DND-41 (cell line): ENCODE data around the gene MYT1.

Source experiments
- ATAC-seq: fragments of 200-7000 bp; cut with Tn5 transposase; 3 replicates; pipeline ENCODE4 v1.9.1; 2021; ENCODE audit warnings: low read depth; ENCODE audit not compliant: insufficient read depth
- DNase-seq: peaks from one replicate; pipeline ENCODE4 v3.0.0-alpha.2; 2020
- H2AFZ ChIP-seq: 2 replicates; pipeline ENCODE4 v1.6.0; 2012; ENCODE audit warnings: low read depth, low read length
- H3K27ac ChIP-seq: 2 replicates; pipeline ENCODE4 v1.5.1; 2012; ENCODE audit warnings: low read length, inconsistent platforms
- H3K27me3 ChIP-seq: fragments of 200-600 bp; sonication (generic); 2 replicates; pipeline ENCODE4 v1.6.0; 2012; ENCODE audit warnings: low read length, mild to moderate bottlenecking, inconsistent platforms; ENCODE audit not compliant: insufficient read depth, poor library complexity
- H3K36me3 ChIP-seq: 2 replicates; pipeline ENCODE4 v1.5.1; 2012; ENCODE audit warnings: low read length, inconsistent platforms; ENCODE audit not compliant: insufficient read depth
- H3K4me1 ChIP-seq: 2 replicates; pipeline ENCODE4 v1.5.1; 2012; ENCODE audit warnings: mild to moderate bottlenecking, low read length; ENCODE audit not compliant: insufficient read depth
- H3K4me2 ChIP-seq: 2 replicates; pipeline ENCODE4 v1.6.0; 2012; ENCODE audit warnings: mild to moderate bottlenecking, moderate library complexity, low read length, inconsistent platforms; ENCODE audit not compliant: insufficient read depth
- H3K4me3 ChIP-seq, 2 experiments: fragments of 200-600 bp in 1 of 2; shearing (Covaris generic) in 1 of 2; 2 replicates each; pipeline ENCODE4 v1.5.1; 2012 to 2016; ENCODE audit warnings: inconsistent platforms in 2 of 2, low read length in 2 of 2, mild to moderate bottlenecking in 2 of 2, low read depth in 1 of 2, moderate library complexity in 1 of 2
- H3K79me2 ChIP-seq: 2 replicates; pipeline ENCODE4 v1.6.0; 2012; ENCODE audit warnings: low read length, inconsistent platforms; ENCODE audit not compliant: insufficient read depth
- H3K9ac ChIP-seq: 2 replicates; pipeline ENCODE4 v1.6.0; 2012; ENCODE audit warnings: low read depth, mild to moderate bottlenecking, inconsistent platforms, low read length, moderate library complexity
- H3K9me3 ChIP-seq: 2 replicates; pipeline ENCODE4 v1.5.1; 2012; ENCODE audit warnings: low read length, moderate library complexity, mild to moderate bottlenecking, inconsistent platforms; ENCODE audit not compliant: insufficient read depth, severe bottlenecking
- H4K20me1 ChIP-seq: 2 replicates; pipeline ENCODE4 v1.6.0; 2012; ENCODE audit warnings: low read length; ENCODE audit not compliant: insufficient read depth
- EZH2 ChIP-seq: IDR thresholded peaks from 3 replicates; pipeline ENCODE4 v1.6.1; 2012; ENCODE audit warnings: borderline replicate concordance, low read depth, mild to moderate bottlenecking, moderate library complexity, low read length, inconsistent platforms; ENCODE audit not compliant: severe bottlenecking
- TF ChIP-seq, protein P1 (sequence below): IDR thresholded peaks from 2 replicates; pipeline ENCODE4 v1.5.1; 2012; ENCODE audit warnings: borderline replicate concordance, low read length, moderate library complexity, mild to moderate bottlenecking; ENCODE audit not compliant: poor library complexity, severe bottlenecking; ENCODE audit errors: extremely low read depth

Gene MYT1

GRCh38 chr20:64212755-64213154 is 48.5 kb downstream of the MYT1 start:
- peaks cover 18% of the 10 kb centered on the region for H3K4me1 ChIP-seq
- H3K4me2 ChIP-seq = no peak overlapping the region
- H3K4me3 ChIP-seq = no peak overlapping the region
- no peak overlapping the region for H2AFZ ChIP-seq
- TF ChIP-seq, protein P1, sequence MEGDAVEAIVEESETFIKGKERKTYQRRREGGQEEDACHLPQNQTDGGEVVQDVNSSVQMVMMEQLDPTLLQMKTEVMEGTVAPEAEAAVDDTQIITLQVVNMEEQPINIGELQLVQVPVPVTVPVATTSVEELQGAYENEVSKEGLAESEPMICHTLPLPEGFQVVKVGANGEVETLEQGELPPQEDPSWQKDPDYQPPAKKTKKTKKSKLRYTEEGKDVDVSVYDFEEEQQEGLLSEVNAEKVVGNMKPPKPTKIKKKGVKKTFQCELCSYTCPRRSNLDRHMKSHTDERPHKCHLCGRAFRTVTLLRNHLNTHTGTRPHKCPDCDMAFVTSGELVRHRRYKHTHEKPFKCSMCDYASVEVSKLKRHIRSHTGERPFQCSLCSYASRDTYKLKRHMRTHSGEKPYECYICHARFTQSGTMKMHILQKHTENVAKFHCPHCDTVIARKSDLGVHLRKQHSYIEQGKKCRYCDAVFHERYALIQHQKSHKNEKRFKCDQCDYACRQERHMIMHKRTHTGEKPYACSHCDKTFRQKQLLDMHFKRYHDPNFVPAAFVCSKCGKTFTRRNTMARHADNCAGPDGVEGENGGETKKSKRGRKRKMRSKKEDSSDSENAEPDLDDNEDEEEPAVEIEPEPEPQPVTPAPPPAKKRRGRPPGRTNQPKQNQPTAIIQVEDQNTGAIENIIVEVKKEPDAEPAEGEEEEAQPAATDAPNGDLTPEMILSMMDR = no peak
- no peak for TF ChIP-seq EZH2
- H3K9me3 ChIP-seq = no peaks in the 10 kb centered on the region
- DNase-seq (no peak), ATAC-seq (no peak)
- no peaks in the 10 kb centered on the region for H3K79me2 ChIP-seq
- peaks cover 23% of the 10 kb centered on the region for H4K20me1 ChIP-seq
- no peaks in the 10 kb centered on the region for H3K36me3 ChIP-seq
- H3K27ac ChIP-seq = no peak overlapping the region
- peaks cover 10% of the 10 kb centered on the region for H3K27me3 ChIP-seq
- no peak overlapping the region for H3K9ac ChIP-seq

DNA sequence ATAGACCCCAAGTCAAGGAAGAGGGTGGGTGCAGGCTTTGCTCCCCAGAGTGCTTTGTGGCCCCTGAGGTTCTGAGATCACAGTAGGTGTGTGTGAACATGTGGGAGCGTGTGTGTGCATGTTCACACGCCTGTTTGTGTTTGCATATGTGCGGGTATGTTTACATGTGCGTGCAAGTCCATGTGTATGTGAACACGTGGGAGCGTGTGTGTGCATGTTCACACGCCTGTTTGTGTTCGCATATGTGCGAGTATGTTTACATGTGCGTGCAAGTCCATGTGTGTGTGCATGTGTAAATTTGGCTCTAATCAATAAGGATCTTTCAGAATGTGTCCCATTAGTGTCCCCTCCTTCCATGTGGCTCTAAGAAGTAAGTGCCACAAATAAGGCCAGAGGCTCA is 49.9 kb downstream of the MYT1 start:
- Histone ChIP-seq H4K20me1 (peaks cover 20% of the 10 kb centered on the region), H3K4me2 (no peak overlapping the region), H3K27ac (no peak overlapping the region), H3K9ac (no peak overlapping the region), H3K27me3 (peaks cover 10% of the 10 kb centered on the region), H3K79me2 (no peaks in the 10 kb centered on the region), H3K4me1 (peaks cover 18% of the 10 kb centered on the region), H2AFZ (no peak overlapping the region), H3K4me3 (no peak overlapping the region), H3K9me3 (no peaks in the 10 kb centered on the region), H3K36me3 (no peaks in the 10 kb centered on the region)
- ATAC-seq = no peak
- no peak for DNase-seq
- no peak for TF ChIP-seq EZH2
- TF ChIP-seq, protein P1 = no peak

GRCh38 chr20:64214952-64215351 is 50.7 kb downstream of the MYT1 start:
- H3K4me3 ChIP-seq = no peak overlapping the region
- H3K36me3 ChIP-seq = no peaks in the 10 kb centered on the region
- no peaks in the 10 kb centered on the region for H3K79me2 ChIP-seq
- ATAC-seq (peak; percentile 82), DNase-seq (peak; percentile 69)
- no peak for TF ChIP-seq EZH2
- TF ChIP-seq, protein P1 = no peak
- H4K20me1 ChIP-seq = peaks cover 19% of the 10 kb centered on the region
- no peaks in the 10 kb centered on the region for H3K9me3 ChIP-seq
- H2AFZ ChIP-seq = no peak overlapping the region
- H3K27ac ChIP-seq = no peak overlapping the region
- 0 out of 2 replicates have a peak overlapping the region, but pooled peaks have one; percentile 2 for H3K4me2 ChIP-seq
- no peak overlapping the region for H3K9ac ChIP-seq
- peaks cover 10% of the 10 kb centered on the region for H3K27me3 ChIP-seq
- H3K4me1 ChIP-seq = peaks cover 18% of the 10 kb centered on the region

- H2AFZ ChIP-seq = no peak overlapping the region
- no peaks in the 10 kb centered on the region for H3K9me3 ChIP-seq
- H3K9ac ChIP-seq = no peak overlapping the region
- peaks cover 18% of the 10 kb centered on the region for H3K4me1 ChIP-seq
- TF ChIP-seq EZH2 = no peak
- TF ChIP-seq, protein P1 = no peak
- H3K27me3 ChIP-seq = no peaks in the 10 kb centered on the region
- ATAC-seq = no peak
- no peak overlapping the region for H3K4me2 ChIP-seq
- no peak overlapping the region for H3K4me3 ChIP-seq
- DNase-seq = no peak
- H4K20me1 ChIP-seq = peaks cover 16% of the 10 kb centered on the region; the same call in 1 of the 2 replicates
- H3K36me3 ChIP-seq = no peaks in the 10 kb centered on the region
- H3K79me2 ChIP-seq = no peaks in the 10 kb centered on the region
- H3K27ac ChIP-seq = no peak overlapping the region
Observed at GRCh38 chr20:64216036-64216435, 51.8 kb downstream of the MYT1 start.
